GM12878 (cell line): Measurements from ENCODE around the gene IL36RN.

ENCODE experiments used
- BCL3 ChIP-seq: IDR thresholded peaks from 2 replicates; pipeline ENCODE4 v1.6.1; 2011; ENCODE audit warnings: borderline replicate concordance, low read depth, mild to moderate bottlenecking, moderate library complexity, low read length; ENCODE audit not compliant: insufficient read depth, poor library complexity, severe bottlenecking
- CEBPB ChIP-seq, 2 experiments: fragments of 150-350 bp in 1 of 2; IDR thresholded peaks; 2 replicates each; pipeline ENCODE4 v1.6.1; 2012 to 2014; ENCODE audit warnings: low read depth in 2 of 2, low read length in 2 of 2, borderline replicate concordance in 1 of 2, inconsistent platforms in 1 of 2
- CTCF ChIP-seq, 3 experiments: IDR thresholded peaks in 2 of 3; conservative IDR thresholded peaks in 1 of 3; 2 replicates each; pipeline ENCODE4 v1.5.1; 2011; ENCODE audit warnings: low read depth in 3 of 3, low read length in 3 of 3, mild to moderate bottlenecking in 3 of 3, control low read depth in 2 of 3, moderate library complexity in 2 of 3, inconsistent platforms in 1 of 3, mixed read lengths in 1 of 3; ENCODE audit not compliant: control insufficient read depth in 2 of 3, insufficient read depth in 1 of 3; ENCODE audit errors: extremely low read depth in 1 of 3
- EZH2 ChIP-seq: IDR thresholded peaks from 2 replicates; pipeline ENCODE4 v1.6.1; 2012; ENCODE audit warnings: low read depth, mild to moderate bottlenecking, control low read depth, inconsistent platforms, low read length, borderline replicate concordance; ENCODE audit not compliant: control insufficient read depth
- GABPA ChIP-seq: IDR thresholded peaks from 2 replicates; pipeline ENCODE4 v1.6.1; 2014; ENCODE audit warnings: antibody characterized with exemption, low read depth, mild to moderate bottlenecking, inconsistent platforms
- MAX ChIP-seq: IDR thresholded peaks from 2 replicates; pipeline ENCODE4 v1.6.1; 2012; ENCODE audit warnings: low read depth, low read length, improper control_type of control experiment
- MXI1 ChIP-seq: fragments of 150-350 bp; IDR thresholded peaks from 2 replicates; pipeline ENCODE4 v1.6.1; 2011; ENCODE audit warnings: low read depth, mild to moderate bottlenecking, inconsistent platforms, low read length, improper control_type of control experiment
- NFYB ChIP-seq: IDR thresholded peaks from 2 replicates; pipeline ENCODE4 v1.6.1; 2011; ENCODE audit warnings: low read depth, mild to moderate bottlenecking, low read length, improper control_type of control experiment, moderate library complexity; ENCODE audit not compliant: insufficient read depth
- POLR2A ChIP-seq: IDR thresholded peaks from 2 replicates; pipeline ENCODE4 v1.6.1; 2011; ENCODE audit warnings: low read depth, mild to moderate bottlenecking, low read length
- RAD51 ChIP-seq: fragments of 450-650 bp; IDR thresholded peaks from 2 replicates; pipeline ENCODE4 v1.6.1; 2016; ENCODE audit warnings: moderate library complexity, mild to moderate bottlenecking, inconsistent platforms

DNA sequence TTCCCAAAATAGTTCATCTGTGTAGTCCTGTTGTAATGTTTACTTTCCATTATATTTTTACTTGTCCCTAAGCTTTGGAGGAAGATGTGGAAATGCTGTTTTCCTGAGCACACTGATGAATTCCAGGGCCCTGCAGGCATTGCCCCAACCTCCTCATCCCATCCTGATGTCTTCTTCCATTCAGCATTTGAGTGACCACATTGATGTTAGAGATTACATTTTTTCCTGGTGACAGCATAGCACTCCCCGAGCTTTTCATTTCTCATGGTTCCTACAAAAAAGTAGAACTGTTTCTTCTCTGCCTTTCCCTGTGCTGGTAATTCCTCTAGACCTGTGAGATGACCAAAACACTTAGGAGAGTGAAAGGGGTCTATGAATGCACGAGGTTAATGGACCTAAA is 48.9 kb upstream of the IL36RN start:
- TF ChIP-seq CTCF (IDR thresholded peaks at IDR 0.05 in 2 of 3, conservative IDR thresholded peaks at IDR 0.05 in 1 of 3; ENCODE audit: control insufficient read depth in 2 of 3, extremely low read depth in 1 of 3, insufficient read depth in 1 of 3, low read depth in 3 of 3, low read length in 3 of 3) (no peak), BCL3 (no peak), EZH2 (no peak), MXI1 (no peak), MAX (no peak), RAD51 (no peak), GABPA (no peak), CEBPB (IDR thresholded peaks at IDR 0.05; ENCODE audit: borderline replicate concordance in 1 of 2, low read depth in 2 of 2, low read length in 2 of 2) (no peak), NFYB (no peak), POLR2A (no peak)
